GM19328 (cell line): Measurements from ENCODE around the gene KCNN2.

Experiments
- ATAC-seq: cut with Tn5 transposase; IDR thresholded peaks from one replicate; pipeline ENCODE4 v1.9.1; 2021; ENCODE audit warnings: mild to moderate bottlenecking, moderate library complexity; ENCODE audit not compliant: unreplicated experiment

The KCNN2 gene

DNA sequence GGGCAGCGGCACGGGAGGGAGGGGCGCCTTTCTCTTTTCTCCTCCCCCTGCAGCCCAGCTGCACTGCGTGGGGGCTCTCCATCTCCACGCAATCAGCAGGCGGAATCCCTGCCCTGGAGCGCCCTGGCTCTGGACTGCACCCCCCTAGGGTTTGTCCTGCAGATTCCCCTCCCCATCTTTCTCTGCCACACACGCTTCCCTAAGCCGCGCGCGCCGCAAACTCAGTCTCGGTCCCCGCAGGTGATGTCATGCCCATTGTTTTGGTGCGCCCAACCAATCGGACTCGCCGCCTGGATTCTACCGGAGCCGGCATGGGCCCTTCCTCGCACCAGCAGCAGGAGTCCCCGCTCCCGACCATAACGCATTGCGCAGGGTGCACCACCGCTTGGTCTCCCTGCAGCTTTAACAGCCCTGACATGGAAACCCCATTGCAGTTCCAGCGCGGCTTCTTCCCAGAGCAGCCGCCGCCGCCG, at the start of gene KCNN2:
Gene KCNN2, plus strand, starts transcription at position 347 of the 473 bp plus-strand sequence. Its CDS starts 70 bp downstream, at position 417.
- ATAC-seq = peak; percentile 67

DNA sequence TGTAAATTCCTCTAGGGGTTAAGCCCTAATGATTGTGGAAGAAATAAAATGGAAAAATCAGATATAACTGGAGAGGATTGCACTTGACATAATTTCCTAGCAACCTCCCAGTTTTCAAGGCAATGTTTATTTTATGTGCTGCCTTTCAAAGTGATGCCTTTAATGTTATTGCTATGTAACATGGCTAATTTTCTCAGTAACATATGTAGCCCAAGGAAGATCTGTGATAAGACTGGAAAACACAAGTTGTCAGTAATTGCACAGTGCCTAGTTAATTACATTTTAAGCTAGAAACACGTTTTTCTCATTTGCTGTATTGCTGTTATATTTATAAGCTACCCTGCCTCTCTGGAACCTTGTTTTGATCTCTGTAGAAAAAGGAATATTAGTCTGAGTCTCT, 49.2 kb upstream of the KCNN2 start:
- no peak for ATAC-seq

DNA sequence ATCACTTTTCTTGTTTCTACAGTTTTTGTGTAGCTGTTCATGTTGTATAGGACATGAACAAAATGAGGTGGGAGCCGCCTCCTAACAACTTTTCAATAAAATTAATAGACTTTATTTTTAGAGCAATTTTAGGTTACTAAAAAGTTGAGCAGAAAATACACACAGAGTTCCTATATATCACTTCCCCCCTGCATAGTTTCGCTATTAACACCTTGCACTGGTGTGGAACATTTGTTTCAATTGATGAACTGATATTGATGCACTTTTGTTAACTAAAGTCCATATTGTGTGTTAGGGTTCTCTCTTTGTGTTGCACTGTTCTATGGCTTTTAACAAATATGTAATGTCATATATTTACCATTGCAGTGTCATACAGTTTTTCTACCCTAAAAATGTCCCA, 47.8 kb upstream of the KCNN2 start:
- ATAC-seq = no peak

DNA sequence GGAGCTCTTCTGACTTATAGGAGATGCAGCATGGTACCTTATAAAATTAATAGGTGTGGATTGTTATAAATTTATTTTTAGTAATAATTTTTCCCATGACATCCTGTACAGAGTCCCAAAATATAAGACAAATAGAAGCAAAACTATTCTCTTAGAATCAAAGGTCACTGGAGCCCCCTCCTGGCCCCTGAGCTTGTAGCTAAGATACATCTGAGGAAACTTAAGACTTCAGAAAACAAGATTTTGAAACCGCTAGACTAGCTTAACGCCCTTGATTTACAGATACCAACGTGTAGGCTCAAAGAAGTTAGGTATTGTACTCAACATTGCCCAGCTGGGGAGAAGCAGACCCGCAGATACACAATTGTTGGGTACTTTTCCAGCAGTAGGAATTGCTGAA, 45.7 kb upstream of the KCNN2 start:
- ATAC-seq = no peak

DNA sequence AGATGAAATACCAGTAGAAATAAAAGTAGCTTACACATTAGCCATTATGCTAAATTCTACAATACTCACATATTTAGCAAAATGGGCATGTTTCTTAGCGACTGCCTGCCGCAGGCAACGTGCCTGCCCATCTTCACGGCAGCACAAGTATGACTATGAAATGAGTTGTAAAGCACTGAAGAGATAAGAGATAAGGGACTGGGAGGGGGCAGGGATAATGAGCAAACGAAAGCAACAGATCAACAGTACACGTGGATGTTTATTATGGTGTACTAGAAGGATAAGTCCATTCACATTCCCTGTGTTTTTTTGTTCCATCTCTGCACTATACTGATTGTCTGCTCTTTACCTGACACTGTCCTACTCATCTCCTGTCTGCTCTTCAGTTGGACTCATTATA, 44.1 kb upstream of the KCNN2 start:
- ATAC-seq = no peak

DNA sequence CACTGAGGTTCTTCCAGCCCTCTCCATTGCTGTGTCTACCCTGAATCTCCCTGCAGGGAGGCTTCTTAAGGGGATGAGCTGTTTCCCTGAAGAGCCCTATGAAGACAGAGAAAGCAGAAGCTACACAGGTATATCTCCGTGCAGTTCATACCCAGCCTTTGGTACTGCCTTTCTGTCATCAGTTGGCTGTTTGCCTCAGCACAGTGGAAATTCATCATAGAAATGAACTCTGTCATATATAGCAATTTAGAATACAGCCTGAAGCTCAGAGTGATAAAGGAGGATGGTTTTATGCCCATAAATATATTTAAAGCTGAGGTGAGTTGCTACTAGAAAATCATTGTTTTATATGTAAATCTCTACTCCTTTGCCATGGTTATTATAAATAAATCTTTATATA, 42.6 kb upstream of the KCNN2 start:
- ATAC-seq = no peak

DNA sequence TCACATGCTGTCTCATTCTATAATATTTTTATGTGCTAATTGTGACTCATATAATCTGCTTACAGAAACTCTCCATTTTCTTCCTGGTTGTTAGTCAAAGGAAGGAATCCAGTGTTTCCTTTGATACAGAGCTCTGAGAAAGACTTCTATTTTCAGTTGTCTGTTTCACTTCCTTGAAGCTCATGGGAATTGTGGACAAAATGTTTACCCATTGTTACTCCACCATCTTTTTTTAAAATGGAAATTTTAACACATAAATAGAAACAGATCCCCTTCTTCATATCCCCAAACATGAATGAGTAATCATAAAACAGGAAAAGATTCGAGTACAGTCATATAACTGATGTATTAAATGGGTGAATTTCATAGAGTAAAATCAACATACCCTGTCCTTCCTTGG, 42.0 kb upstream of the KCNN2 start:
- ATAC-seq = no peak

DNA sequence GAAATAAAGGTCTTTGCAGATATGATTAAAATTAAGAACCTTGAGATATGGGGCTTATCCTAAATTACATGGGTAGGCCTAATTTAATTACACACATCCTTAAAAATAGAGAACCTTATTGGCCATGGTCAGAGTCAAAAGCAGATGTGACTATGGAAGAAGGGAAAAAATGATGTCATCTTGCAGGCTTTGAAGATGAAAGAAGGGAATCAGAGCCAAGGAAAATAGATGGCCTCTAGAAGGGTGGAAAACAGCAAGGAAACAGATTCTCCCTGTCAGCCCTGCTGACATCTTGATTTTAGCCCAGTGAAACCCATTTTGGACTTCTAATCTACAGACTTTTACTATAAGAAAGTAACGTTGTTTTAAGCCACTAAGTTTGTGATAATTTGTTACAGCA, 37.6 kb upstream of the KCNN2 start:
- no peak for ATAC-seq

DNA sequence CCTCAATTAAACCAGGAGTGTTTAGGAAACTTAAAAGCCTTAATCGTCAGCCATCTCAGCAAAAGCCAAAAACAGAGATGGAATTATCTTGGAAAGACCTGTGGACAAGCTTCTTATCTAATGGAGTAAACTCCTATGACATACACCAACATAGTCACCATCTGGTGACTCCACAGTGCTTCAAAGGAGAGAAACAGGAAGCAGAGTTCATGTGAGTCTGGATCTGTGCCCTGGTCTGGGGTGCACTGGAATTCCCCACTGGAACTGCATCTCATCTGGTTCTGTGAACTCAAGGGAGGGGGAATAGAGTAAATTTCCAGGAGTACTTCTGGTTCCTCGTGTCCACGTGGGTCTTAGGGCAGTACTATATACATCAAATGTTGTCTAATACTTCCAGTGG, 36.3 kb upstream of the KCNN2 start:
- ATAC-seq = no peak

DNA sequence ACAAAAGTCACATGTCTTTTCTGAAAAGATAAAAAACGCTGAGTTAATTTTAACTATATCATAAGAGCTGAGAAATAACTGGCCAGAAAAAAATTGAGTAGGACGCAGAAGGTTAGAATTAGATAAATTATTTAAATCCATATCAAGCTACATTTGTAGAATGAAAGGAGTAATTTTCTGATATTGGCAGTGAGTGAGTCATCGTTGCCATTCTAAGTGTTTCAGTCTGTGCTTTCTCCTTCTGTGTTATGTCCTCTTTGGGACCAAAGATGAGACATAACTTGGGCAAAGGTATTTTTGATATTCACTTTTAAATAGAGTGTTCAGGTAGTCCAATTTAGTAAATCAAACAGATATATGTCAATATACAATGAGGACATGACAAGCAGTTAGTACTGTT, 34.4 kb upstream of the KCNN2 start:
- ATAC-seq = no peak

DNA sequence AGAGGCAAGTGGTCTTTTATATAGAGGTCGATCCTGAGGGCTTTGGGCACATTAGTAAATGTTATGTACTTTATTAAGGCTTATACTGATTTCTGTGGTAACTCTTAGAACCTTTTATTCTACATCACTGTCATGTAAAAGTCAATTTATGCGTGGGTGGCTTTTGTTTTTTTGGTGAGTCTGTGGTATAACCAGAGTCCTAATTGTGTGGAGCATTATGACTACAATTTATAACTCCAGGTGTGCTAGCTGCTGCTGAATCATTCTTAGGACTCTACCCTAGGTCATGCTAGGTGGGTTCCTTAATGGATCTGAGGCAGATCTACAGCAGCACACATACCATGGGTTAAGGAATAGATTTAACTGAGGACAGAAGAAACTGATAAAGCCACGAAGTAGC, 33.9 kb upstream of the KCNN2 start:
- ATAC-seq = no peak

DNA sequence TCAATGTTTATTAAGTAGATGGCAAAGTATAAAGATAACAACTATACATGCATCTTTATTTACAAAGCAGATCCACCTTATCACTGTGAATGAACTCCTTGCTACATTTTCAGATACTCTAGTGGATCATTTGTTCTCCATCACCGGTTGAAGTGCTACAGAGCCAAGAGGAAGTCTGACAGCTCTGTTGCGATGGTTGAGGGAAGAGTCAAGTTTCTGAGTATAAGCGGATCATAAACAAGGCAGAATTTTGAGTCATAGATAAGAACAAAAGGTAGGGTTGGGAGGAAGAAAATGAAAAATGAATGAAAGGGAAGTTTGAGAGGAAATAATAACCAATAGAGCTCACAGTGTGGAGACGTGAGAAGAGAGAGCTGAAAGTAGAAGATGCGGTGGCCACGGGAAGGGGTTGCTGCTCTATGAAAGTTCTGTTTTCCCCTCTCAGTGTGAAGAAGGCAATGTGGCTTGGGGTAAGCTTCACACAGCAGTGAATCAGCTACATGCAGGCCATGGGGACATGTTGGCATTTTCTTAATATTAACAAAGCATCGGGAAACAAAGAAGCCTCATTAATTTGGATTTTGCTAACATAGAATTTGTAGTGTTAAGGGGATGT, 30.8 kb upstream of the KCNN2 start:
- no peak for ATAC-seq

DNA sequence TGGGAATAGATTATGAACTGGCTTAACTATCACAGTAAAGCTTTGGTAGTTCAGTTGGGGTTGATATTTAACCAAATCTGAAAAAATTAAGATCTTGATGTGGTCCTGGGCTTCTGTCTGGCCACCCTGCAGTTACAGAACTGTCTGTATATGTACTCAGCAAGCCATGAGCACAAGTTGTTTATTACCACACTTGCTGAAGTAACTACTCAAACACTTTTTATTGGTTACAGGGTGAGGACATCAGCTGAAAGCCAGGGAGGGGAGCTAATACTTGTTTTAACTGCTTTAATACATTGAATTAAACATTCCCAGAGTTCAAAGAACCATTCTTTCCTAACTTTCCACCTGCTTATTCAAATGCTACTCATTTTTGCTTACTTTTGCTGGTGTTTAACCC, 29.4 kb upstream of the KCNN2 start:
- ATAC-seq = no peak

DNA sequence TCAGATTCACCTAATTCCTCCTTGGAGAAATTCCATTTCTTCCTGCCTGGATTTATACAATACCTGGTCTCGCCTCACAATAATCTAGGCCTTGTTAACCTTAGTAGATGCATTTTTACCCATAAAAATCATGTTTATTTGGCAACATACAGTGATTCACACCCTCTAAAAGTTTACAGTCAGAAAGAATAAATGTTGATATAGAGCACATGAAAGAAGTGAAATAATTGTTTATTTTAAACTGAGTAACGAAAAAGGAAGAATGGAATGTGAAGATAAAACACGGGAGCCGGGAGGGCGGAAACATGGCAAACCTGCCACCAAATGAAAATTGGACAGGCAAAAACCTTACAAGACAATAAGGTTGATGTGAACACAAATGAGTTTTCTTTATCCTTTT, 28.9 kb upstream of the KCNN2 start:
- ATAC-seq = no peak

DNA sequence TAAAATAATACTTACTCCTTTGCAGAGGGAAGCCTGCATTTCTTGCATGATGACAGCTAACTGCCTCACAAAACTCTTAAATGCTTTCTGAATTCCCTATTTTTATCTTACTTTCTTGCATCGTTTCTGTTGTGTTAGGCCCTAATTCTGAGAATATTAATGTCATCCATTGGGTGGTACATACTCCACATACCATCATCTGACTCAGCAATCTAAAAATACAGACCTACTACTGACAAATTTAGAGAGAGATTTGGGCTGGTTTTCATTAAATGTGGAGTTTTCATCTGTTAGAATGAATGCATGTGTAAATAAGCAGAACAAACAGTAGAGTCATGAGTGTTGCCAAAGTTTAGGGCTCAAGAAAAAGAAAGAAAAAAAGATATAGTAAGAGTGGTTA, 26.5 kb upstream of the KCNN2 start:
- ATAC-seq = no peak

DNA sequence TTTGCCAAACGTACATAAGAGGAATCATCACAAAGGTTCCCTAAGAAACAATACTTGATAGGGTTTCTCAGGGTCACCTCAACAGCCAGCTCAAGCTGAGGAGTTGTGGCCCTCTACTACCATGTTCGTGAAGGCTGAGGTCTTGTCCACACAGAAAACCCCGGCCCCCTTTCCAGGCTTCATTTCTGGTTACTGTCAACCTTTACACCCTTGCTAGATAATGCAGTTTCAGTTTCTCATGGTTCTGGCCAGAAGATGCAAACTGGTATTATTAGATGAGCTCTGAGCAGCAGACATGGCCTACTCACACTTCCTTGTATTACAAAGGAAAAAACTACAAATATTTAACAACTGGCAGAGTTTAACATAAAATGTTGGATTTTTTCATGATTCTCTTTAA, 22.8 kb upstream of the KCNN2 start:
- ATAC-seq = no peak

DNA sequence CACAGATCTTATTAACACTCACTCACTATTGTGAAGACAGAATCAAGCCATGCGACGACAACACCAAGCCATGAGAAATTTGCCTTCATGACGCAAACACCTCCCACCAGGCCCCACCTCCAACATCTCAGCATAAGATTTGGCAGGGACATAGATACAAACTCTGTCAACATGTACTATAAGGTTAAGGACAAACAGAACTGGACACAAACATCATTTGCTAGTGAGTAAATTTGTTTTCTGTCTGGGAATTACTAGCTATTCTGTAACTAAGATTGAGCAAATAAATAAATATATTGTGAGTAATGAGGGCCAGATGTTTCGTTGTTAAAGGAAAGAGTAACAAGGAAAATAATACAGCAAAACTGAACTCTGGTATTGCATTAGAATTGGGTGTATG, 15.7 kb upstream of the KCNN2 start:
- ATAC-seq = no peak

DNA sequence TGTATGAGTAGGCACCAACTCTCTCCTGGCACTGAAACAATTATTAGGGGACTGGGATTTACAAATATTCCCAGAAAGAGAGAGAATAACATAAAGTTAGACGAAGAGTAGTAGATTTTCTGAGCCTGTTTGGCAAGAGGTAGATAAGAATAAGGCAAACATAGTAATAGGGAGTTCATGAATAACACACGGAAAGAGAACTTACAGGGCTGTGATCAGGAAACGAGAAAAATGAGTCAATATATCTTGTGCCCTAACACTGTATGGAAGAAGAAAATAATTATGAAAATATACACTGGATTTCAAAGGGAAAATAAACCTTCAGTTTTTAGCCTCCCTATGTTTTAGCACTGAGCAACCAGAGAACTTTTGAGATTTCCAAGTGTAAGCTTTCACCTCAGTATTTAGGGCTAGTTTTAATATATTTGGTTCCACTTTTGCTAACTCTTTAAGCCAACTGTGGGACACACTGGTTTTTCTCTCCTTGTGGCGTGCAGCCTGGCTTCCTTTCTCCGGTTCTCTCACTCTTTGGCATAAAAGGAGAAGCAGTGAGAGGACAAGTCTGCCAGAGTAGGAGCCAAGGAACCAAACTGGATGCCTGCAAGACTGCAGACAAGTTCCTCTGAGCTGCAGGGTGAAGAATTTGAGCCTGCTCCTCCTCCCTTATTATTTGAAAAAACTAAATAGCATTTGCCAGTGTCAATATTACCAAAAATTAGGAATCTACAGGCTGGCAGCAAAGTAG, 6.6 kb upstream of the KCNN2 start:
- no peak for ATAC-seq

DNA sequence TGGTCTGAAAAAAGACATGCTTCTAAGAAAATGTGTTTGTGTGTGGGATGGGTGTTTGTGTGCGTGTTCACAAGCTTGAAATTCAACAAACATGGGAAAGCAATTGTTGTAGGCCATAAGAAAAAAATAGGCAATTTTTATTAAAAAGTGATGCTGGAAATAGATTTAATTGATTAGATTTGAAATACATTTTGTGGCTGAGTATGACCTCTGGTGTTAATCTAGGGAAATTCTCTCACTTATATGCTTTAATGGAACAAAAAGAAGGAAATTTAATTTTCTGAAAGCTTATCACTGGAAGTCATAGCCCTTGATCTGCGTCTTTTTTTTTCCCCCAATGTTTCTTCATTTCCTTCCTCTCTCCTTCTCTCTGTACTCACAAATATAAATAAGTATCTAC, 3.5 kb upstream of the KCNN2 start:
- no peak for ATAC-seq

DNA sequence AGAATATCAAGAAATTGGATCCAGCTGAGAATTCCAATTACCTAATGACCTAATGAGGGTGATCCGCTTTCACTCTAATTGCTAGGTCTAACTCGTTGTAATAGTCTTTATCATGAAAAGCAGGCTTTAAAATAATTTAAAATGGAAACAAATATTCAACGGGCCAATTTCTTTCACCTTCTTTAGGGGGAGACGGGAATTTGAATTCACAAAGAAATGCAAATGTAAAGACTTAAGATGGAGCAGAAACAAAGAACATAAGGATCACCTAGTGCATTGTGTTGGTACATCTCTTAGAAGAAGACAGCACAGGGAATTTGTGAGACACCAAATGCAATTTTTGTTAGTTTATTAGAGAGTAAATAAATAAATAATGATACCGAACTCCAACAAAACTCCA, 1.5 kb upstream of the KCNN2 start:
- ATAC-seq = no peak

DNA sequence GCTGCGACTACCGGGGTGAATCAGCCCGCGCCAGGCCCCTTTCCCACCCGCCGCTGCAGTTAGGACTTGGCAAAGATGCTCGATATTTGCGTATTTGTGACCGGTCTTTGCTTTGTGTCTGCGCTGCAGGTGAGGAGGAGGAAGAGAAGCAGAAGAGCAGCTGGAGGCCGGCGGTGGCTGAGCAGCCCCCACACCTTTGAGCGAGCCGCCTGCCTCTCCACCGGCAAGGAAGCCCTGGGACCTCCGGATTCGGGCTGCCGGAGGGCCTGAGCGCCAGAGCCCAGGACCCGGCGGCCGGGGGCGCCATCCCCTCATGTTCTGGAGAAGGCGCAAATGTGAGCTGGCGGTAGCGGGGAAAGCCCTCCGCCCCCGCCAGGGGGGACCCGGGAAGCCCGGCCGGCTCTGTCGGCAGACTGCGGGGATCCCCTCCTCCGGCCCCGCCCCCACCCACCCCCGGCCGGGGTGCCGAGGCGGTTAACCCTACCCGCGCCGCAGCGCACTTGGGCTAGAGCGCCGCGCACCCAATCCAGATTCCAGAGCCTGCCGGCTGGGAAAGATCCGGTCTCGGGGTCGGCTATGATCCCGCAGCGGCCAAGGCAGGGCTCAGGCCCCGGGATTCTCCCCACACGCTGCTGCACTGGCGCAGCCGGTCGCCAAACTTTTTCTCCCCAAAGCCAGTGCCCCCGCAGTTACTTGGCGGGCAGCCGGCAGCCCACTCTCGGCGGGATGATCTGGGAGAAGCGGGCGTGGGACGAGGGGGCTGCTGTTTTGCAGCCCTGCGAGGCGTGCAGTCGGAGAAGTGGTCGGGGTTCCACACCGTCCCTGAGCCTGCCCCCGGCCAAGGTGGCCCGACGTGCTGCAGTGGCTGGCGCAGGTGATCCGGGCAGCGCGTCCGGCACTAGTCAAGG, 800 bp upstream of the KCNN2 start:
- ATAC-seq = peak; percentile 4
